GM15510 (cell line): ENCODE data around the gene RNPEPL1.

Experiments used
- POLR2A ChIP-seq: IDR thresholded peaks from 3 replicates; pipeline ENCODE4 v1.6.1; 2011; ENCODE audit warnings: borderline replicate concordance; ENCODE audit not compliant: insufficient read length; ENCODE audit errors: extremely low read depth

RNPEPL1 gene

GRCh38 chr2:240605867-240606743, 37.8 kb downstream of the RNPEPL1 start:
- TF ChIP-seq POLR2A = no peak

DNA sequence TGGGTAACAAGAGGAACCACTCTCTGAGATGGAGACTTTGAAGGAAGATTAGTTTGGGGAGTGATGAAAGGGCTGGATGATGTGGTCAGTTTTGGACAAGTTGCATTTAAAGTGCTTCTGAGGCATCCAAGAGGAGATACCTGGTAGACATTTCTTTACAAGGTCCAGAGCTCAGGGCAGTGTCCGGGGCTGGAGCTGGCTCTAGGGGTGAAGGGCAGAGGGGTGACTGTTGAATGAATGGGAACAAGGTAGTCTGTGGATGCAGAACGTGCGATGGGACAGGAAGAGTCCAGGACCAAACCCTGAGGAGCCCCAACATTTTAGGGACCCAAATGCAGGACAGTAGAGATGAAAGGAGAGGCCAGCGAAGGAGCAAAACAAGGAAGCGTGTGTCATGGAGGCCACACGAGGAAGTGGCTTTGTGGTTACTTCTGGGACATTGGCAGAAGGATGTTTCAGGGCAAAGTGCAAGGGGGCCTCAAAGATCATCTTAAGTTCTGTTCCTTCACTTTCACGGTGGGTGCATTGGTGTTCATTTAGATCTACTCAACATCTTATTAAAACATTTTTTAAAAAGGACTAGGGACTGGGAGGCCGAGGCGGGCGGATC, 43.4 kb downstream of the RNPEPL1 start:
- no peak for TF ChIP-seq POLR2A

- TF ChIP-seq POLR2A = no peak
These were observed 45.5 kb downstream of the RNPEPL1 start for GRCh38 chr2:240613781-240614180.

DNA sequence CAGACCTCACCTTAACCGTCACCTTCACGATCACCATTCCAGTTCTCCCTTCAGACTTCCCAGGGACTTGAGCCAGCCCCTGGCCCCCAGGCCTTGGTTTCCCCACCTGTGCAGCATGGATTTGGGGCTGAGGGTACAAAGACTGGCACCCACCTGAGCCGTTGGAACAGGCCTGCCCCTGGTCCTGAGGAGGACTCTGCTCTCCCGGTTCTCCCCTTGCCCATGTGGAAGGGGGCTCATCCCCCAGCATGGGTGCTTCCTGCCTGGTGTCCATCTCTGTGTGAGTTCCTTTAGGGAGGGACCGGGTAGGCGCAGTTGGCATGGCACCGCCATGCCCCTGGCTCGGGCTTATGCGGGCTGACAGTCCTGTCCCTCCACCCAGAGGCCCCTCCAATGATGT, 46.1 kb downstream of the RNPEPL1 start:
- TF ChIP-seq POLR2A = no peak

DNA sequence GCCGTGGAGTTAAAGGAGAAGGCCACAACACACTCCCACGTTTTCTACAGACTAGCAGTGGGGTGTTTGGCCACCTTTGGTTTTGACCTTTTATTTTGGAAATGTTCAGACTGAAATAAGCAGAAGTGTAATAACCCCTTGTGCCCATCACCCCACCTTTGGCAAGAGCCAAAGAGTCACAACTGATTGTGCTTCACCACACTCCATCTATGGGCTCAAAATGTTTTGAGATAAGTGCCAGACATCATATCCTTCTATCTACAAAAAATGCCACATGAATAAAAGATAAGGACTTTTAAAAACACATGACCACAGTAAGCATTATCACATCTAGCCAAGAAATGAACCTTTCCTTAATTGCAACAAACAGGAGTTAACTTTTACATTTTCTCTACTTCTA, 47.1 kb downstream of the RNPEPL1 start:
- TF ChIP-seq POLR2A = no peak

DNA sequence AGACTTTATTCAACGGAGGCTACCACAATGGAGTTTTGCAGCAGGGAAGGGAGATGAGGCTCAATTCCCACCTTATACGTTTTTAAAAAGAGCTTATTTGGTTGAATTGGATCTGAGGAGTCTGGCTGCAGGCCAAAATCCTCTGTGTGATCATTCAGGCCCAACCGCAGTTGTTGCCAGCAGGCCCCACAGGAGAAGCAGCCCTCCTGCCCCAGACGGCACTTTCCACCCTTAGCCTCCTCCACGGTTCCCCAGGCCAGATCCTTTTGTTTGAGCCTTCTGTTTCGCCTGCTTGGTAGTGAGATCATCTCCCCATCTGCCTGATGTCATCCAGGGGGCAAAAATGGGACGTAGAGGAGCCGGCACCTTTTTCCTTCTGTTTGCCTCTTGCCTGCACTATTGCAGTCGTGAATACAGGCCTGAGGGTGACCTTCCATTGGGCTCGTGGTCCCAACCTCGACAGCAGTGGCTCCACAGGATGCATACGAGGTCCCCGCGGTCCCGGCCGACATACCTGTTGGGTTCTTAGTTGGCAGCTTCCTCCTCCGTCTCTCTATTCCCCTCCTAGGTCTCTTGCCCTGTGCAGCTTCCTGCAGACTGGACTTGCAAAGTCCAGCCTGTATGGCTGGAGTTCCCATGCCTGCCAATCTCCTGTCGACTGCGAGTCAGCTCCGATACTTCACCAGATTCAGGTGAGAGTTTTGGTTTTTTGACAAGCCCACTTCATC, 47.7 kb downstream of the RNPEPL1 start:
- TF ChIP-seq POLR2A = no peak

- TF ChIP-seq POLR2A = no peak
These were observed 50.5 kb downstream of the RNPEPL1 start for GRCh38 chr2:240618776-240619175.

DNA sequence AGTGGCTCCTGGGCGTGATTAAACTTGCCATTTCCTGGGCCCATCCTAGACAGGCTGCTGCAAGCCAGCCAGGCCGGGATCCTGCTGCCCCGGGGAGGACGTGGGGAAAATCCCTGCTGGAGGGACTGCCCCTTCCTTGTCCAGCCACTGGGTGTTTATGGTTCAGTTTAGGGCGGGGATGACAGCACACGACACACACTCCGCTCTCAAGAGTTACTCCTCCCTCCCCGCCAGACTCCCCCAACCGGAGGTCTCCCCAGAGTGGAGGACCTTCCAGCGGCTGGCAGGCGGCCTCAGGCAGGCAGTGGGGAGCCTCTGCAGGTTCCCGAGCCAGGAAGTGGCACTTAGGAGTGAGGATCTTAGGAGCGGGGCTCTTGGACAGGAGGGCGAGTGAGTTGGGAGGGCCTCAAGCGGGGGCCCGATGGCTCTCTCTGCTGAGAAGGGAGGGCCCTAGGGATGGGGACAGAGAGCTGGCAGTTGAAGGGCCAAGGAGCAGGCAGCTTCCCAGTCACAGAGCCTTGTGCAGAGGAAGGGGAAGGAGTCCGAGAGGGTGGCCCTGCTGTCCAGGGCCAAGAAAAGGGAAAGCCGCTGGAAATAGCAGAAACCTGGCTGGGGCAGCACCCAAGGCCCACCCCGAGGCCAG, 51.3 kb downstream of the RNPEPL1 start:
- no peak for TF ChIP-seq POLR2A

GRCh38 chr2:240620149-240620731, 52.0 kb downstream of the RNPEPL1 start:
- TF ChIP-seq POLR2A = no peak

GRCh38 chr2:240620859-240621258, 52.6 kb downstream of the RNPEPL1 start:
- no peak for TF ChIP-seq POLR2A

GRCh38 chr2:240622060-240622411, 53.8 kb downstream of the RNPEPL1 start:
- TF ChIP-seq POLR2A = no peak

GRCh38 chr2:240622531-240623235, 54.4 kb downstream of the RNPEPL1 start:
- TF ChIP-seq POLR2A = no peak

DNA sequence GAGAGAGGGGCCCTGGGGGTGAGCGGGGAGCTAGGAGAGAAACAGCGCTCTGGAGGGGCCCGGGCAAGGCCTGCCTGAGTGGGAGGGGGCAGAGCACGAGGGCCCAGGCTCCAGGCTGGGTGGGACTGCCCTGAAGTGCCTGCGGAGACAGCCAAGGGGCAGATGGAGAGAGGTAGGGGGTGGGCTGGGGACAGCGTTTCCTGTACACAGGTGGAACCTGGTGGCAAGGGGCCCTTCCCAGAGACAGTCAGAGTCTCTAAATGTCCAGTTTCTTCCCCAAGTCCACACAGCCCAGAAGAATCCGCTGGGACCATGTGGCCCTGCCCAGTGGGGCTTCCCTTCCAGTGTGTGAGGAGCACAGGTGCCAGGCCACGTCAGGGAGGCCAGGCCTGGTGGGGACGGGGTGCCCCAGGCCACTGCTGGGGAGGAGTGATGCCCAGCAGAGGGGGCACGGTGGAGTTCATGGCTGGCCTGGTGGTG, 55.3 kb downstream of the RNPEPL1 start:
- TF ChIP-seq POLR2A = no peak
